EL (cell line): Measurements from ENCODE around the gene MUS81.
A peak's percentile ranks its signal among the peaks of the same experiment; 100 is the strongest.

Source experiments
- DNase-seq: peaks from one replicate; pipeline ENCODE4 v3.0.0-alpha.2; 2016

Gene MUS81

DNA sequence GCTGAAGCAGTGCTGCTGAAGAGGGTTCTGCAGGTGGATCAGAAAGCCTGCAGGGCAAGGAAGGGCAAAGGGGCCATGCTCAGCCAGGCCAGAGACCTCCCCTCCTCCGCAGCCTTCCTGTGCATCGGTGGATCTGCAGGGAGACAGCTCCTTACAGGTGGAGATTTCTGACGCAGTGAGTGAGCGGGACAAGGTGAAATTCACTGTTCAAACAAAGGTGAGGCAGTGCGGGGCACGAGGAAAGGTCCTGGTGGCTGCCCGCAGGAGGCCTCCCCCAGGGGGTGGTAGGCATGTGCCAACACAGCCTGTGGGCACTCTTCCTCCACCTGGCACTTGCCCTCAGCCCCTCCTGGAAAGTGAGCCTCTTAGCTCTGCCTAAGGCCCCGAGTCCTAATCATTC is 10.9 kb upstream of the MUS81 start:
- peak; percentile 4 for DNase-seq

GRCh38 chr11:65849771-65850216 is 10.4 kb upstream of the MUS81 start:
- peak; percentile 24 for DNase-seq

DNA sequence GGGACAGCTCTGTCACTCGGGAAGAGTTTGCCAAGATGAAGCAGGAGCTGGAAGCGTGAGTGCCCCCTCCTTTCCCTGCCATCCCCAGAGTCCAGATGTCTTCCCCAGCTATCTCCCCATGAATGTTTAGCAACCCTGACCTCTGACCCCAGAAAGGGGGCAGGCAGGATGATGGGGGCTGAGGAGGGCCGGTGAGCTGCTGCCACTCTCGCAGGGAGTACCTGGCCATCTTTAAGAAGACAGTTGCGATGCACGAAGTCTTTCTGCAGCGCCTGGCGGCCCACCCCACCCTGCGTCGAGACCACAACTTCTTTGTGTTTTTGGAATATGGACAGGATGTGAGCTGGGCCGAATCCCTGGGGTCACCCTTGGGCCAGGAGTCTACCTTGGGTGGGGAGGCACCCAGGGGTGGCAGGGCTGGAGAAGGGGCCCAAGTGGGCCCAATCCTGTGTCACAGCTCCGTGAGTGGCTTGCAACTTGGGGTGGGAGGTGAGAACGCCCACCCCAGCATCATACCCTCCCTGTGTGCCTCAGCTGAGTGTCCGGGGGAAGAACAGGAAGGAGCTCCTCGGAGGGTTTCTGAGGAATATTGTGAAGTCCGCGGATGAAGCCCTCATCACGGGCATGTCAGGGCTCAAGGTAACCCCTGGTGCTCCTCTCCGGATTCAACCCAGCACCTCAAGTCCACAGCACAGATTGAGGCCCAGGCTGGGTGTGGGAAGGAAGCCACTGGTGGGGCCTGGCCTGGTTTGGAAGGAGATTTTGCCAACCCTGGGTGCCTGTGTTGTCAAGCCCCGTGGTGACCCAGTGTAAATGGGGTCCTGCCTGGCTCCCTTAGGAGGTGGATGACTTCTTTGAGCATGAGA is 9.8 kb upstream of the MUS81 start:
- DNase-seq = peak; percentile 29

DNA sequence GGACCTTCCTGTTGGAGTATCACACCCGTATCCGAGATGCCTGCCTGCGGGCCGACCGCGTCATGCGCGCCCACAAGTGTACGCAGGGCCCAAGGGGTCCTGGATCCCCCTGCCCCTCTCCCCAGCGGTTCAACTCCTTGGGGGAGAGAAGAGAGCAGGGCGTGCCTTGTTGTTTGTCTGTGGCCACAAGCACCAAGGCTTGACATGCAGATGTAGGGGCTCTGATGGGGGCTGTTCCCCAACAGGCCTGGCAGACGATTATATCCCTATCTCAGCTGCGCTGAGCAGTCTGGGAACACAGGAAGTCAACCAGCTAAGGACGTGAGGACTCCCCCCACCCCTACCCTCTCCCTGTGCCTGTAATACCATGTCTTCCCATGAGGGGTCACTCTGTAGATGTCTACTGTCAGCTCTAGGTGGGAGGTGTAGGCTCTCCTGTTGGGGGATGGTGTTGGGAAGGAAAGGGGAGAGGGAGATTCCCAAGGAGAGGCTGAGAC is 9.1 kb upstream of the MUS81 start:
- peak; percentile 50 for DNase-seq

DNA sequence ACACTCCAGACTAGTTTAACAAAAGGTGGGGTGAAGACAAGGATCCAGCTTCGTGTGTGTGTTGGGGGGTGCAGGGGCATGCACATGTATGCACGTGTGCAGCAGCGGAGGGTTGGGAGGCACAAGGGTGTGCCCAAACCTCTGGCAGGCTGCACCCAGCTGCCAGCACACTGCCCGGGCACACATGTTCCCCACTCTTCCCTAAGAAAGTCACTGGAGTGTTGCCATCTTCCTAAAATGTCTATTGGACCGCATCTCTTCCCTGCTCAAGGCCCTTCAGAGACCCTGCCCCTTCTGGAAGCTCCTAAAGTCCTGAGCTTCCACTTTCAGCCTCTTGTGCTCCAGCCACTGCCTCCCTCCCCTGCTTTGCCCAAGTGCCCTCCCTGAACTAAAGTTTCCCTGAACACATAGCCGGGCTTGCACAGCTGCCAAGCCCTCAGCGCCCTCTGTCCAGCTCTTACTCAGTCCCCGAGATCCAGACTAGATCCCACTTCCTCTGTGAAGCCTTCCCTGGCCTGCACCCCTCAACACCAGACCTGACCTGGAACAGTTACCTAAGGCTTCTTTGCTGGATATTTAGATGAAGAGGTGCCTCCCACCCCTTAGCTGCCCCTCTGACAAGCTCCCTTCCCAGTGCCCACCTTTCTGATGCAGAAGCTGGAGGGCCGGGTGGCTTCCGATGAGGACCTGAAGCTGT is 8.3 kb upstream of the MUS81 start:
- peak; percentile 31 for DNase-seq

GRCh38 chr11:65852508-65853245 is 7.6 kb upstream of the MUS81 start:
- peak; percentile 30 for DNase-seq

- DNase-seq = peak; percentile 6
Measured at GRCh38 chr11:65853246-65853979, 6.8 kb upstream of the MUS81 start.

DNA sequence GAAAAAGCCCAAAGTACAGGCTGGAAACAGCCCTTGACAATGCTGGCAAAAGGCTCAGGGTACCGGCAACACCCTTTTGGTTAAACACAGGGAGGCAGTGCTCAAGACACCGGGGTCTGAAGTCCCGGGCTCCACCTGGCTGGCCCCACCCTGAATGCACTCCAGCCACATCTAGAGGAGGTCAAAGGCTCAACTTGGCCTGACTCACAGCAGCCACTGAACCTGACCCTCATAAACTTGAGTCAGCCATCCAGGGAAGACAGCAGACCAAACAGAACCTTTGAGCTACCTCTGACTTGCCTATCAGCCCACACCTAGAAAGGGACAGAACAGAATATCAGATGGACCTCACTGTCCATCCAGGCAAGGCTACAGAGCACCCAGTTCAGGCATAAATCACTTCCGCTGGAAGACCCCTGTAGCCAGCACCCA is 6.1 kb upstream of the MUS81 start:
- DNase-seq = peak; percentile 11

GRCh38 chr11:65854852-65855837 is 5.1 kb upstream of the MUS81 start:
- no peak for DNase-seq

DNA sequence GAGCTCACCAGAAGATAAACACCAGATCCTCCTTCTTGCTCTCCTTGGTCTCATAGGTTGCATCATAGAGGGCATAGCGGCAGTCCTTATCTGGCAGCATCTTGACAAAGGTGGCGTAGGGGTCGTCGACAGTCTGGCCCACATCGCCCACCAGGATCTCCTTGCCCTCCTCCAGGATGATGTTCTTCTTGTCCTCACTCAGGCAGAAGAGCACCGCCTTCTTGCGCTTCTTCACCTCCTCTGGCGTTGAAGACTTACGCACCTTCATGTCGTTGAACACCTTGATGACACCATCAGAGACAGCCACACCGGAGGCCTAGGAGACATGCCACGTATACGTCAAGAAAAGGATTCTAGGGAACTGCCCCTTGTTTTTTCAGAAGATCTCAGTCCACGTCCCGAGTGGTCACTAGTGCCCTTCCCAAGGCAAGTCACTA is 4.3 kb upstream of the MUS81 start:
- no peak for DNase-seq

DNA sequence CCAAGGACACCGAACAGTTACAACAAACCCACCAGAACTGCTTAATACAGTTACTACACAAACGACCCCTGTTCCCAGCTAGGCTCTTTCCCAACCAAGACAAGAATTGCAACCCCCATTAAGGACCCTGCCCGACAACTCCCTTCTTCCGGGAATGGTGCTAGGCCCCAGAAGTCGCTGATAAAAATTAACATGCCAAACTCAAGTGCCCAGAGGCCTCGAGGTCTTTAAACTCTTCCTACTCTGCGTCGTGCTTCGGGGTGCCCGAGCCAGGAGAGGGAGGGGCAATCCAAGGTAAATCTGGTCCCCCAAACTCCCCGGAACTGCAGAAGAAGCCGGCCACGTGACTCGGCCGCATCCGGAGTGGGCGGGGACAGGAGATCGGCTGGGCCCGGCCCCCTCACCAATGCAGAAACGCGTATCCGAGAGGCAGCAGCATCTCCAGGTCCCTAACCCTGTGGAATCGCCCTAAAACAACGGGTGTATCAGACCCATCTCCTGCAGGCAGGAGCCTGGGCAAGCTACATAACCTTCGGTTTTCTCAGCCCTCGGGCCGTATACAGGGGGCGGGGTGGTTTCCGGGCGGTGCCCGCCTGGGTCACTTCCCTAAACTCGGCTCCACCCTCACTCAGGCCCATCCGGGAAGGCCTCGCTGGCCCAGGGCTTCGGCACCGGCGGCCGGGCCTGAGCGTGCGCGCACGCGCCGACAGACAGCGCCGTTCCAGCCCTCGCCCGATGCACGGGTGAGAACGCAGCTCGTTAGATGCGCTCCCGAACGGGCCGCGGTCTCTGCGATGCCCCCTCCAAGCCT is 3.3 kb upstream of the MUS81 start:
- peak; percentile 76 for DNase-seq

DNA sequence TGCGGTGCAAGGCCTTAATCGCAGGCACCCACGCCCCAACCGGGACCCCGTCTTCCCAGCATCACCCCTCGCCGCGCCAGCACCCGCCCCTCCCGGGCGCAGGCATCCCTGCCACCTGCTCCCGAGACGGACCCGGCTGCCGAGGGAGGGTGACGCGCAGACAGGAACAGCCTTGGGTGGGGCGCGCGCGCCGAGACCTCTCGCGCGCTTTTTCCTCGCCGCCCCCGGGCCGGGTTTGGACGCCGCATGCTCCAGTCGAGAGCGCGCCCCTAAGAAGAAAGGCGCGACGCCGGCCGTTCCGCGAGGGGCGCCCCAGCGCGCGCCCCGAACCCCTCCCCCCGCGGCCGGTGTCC is 2.8 kb upstream of the MUS81 start:
- no peak for DNase-seq

DNA sequence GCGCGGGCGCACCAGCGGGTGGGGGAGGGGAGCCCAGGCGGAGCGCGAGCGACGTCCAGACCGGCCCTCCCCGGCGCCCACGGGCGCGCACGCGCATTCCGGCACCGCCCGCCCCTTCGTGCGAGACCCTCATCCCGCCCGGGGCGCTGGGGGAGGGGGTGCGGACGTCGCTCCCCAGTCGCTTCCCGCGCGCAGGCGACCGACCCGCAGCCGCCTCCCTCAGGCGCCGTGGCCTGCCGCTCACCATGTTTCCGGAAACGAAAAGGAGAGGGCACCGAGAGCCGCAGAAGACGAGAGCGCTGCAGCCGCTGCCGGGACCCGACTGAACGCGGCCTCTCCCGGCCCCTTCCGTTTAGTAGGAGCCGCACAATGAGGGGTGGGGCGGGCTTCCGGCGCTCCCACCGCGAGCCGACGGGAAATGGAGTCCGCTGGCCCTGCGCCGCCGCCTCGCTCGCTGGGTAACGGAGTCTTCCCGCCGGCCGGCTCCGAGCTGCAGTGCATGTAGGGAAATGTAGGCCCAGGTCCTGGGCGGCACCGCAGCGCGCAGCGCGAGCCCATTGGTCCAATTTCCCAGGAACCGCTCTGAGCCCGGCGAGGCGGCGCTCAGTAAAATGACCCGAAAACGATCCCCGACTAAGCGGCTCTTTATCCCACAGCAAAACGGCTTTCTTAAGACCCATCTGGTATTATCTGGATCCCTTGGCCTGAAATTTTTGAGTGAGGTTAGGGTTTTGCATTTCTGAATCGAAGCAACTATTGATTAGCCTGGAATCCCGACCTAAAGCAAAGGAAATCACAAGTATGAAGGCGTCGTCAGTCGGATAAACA is 2.2 kb upstream of the MUS81 start, which contains the start of gene CFL1:
Gene CFL1, minus strand, starts transcription at position 328 of the 828 bp plus-strand sequence. Its CDS starts 81 bp downstream, at position 247.
- DNase-seq = peak; percentile 98

DNA sequence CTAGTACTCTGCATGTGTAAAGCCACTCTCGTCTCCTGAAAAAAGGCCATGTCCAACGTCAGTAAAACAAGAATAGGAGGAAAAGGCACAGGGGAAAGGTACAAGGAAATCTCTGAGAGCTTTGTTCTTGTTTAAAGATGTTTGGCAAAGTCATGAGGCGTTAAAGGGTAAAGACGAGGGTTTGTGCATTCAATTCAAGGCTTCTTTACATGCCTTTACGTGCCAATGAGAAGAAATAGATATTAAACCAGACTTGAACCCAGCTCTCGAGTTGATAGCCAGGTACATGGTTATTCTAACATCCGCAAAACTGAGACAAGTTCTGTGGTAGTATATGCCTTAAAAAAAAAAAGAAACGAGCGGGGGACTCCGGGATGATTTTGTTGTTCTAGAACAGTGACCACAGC is 1.5 kb upstream of the MUS81 start:
- no peak for DNase-seq

DNA sequence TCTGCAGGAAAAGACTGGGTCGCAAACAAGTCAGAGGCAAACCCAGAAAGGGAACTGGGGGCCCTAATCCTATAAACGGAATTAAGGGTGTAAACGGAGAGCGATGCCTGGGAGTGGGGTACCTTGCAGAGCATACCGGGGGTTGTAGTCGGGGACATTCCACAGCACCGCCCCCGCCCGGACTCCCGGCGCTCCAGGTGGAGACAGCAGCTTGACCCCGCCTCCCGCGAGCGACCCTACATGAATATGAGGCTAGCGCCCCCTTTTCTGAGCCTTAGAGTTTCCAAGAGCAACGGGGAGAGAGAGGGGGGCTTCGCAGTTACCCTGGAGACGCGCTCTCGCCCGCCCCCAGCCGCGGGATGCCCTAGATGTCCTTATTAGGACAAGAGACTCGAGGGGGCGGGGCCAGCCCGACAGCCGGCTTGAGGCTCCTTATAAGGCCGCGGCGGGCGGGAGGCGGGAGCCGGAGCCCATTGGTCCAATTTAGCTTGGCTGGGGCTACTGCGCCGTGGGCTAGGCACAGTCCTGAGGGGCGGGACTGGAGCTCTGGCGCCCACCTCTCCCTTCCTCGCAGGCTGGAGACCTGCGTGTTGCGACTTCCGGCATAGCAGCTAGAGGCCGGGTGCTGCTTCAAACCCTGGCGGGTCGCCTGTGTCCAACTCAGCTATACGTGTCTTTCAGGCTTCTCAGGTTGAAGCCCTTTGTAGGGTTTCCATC is 980 bp upstream of the MUS81 start:
- DNase-seq = peak; percentile 100

- no peak for DNase-seq
Measured at GRCh38 chr11:65859812-65860277, 388 bp upstream of the MUS81 start.

DNA sequence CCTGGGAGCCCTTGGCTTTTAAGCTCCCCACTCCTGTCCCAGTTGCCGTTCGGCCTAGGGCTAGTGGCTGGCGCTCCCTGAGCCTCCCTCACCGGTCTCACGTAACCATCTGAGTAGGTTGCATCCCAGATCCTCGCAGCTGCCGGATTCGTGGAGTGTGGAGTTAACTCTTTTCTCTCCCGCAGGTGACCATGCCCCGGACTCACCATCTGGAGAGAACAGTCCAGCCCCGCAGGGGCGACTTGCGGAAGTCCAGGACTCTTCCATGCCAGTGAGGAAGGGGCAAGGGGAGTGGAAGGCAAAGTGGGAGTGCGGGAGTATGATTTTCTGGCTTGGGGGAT is 902 bp downstream of the MUS81 start:
- no peak for DNase-seq

DNA sequence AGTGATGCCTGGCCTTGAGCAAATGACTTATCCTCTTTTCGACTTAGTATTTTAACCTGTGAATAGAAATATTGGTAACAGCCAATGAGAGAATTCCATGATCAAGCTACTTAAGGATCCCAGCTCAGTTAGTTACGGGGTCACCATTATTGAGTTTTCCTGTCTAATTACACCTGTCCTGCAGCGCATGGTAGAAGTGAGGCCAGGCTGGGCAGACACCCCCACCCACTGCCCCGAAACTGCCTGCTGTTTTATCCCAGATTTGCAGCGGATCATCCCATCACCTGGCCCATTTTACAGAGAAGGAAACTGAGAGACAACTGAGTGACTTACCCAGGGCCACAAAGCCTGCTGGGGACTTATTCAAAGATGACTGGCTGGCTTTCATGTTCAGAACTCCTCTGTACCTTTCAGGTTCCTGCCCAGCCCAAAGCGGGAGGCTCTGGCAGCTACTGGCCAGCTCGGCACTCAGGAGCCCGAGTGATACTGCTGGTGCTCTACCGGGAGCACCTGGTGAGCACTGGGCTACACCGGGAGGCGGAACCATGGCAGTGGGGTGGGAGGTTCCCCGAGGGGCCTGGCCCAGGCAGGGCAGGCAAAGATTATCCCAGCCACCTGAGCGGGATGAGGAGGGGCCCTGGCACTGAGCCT is 1.4 kb downstream of the MUS81 start:
- peak; percentile 2 for DNase-seq
